HCT116 (cell line): ENCODE data around the gene DNAJB8. TPM values are rescaled to one million over a fixed set of nuclear protein-coding genes. Genes with fewer than 3 reads are reported as not detected.

Source experiments
- ATAC-seq: fragments of 200-7000 bp; cut with Tn5 transposase; 2 replicates; pipeline ENCODE4 v1.9.1; 2020; ENCODE audit warnings: mild to moderate bottlenecking, moderate library complexity
- BruUV-seq: library from RNA; stranded (reverse); fragments of 400-500 nt; replicated peaks from 2 replicates; lab custom pipeline; 2021; lab: Mats Ljungman, UMichigan
- CTCF ChIA-PET: fragments of 300-600 bp; sonication (Branson Sonifier 250); formaldehyde crosslinking; loops from one replicate; lab custom pipeline; 2021; ENCODE audit warnings: antibody characterized with exemption; lab: Charles Lee
- POLR2A ChIA-PET: fragments of 300-600, 350-600 bp; sonication (Branson Sonifier 250); formaldehyde crosslinking; loops from one replicate; lab custom pipeline; 2021; ENCODE audit warnings: antibody characterized with exemption; lab: Charles Lee
- RAD21 ChIA-PET, 2 experiments: fragments of 300-600 bp; sonication (Branson Sonifier 250); formaldehyde crosslinking; loops; one replicate each; lab custom pipeline; 2023; ENCODE audit warnings: low total read pairs in 2 of 2; ENCODE audit not compliant: uncharacterized antibody in 2 of 2, unreplicated experiment in 2 of 2, low non-redundant PET in 1 of 2; lab: Charles Lee
- DNase-seq: peaks from one replicate; pipeline ENCODE4 v3.0.0-alpha.2; 2010; ENCODE audit warnings: low read depth, low spot score
- H2AFZ ChIP-seq: fragments of 200-600 bp; shearing (Covaris generic), sonication (generic); 2 replicates; pipeline ENCODE4 v1.6.1; 2017; ENCODE audit warnings: low read depth, mixed run types, mixed read lengths, antibody characterized with exemption, low read length; ENCODE audit not compliant: poor library complexity, severe bottlenecking
- H3K27ac ChIP-seq: 2 replicates; pipeline ENCODE4 v1.5.1; 2012; ENCODE audit warnings: low read depth, low read length
- H3K27me3 ChIP-seq: fragments of 200-600 bp; sonication (generic); 2 replicates; pipeline ENCODE4 v1.6.1; 2016; ENCODE audit warnings: mixed run types, low read length, mixed read lengths; ENCODE audit not compliant: insufficient read depth
- H3K36me3 ChIP-seq, 2 experiments: fragments of 200-500 bp in 1 of 2; fragments of 200-600 bp in 1 of 2; sonication (Bioruptor generic) in 1 of 2; sonication (generic) in 1 of 2; 2 replicates each; pipeline versions ENCODE4 v1.5.1 to v1.6.1; 2014 to 2016; ENCODE audit warnings: low read length in 2 of 2, inconsistent platforms in 1 of 2, mixed read lengths in 1 of 2, mixed run types in 1 of 2; ENCODE audit not compliant: insufficient read depth in 2 of 2, control insufficient read depth in 1 of 2
- H3K4me1 ChIP-seq, 2 experiments: fragments of 200-600 bp in 1 of 2; sonication (generic) in 1 of 2; 2 replicates each; pipeline versions ENCODE4 v1.5.1 to v1.6.1; 2012 to 2017; ENCODE audit warnings: low read length in 2 of 2, inconsistent platforms in 1 of 2, mild to moderate bottlenecking in 1 of 2, mixed read lengths in 1 of 2, mixed run types in 1 of 2, moderate library complexity in 1 of 2; ENCODE audit not compliant: insufficient read depth in 2 of 2, control insufficient read depth in 1 of 2
- H3K4me2 ChIP-seq: fragments of 200-600 bp; sonication (generic); 2 replicates; pipeline ENCODE4 v1.6.1; 2017; ENCODE audit warnings: mixed run types, low read length, mixed read lengths
- H3K4me3 ChIP-seq, 2 experiments: fragments of 200-600 bp in 1 of 2; sonication (generic) in 1 of 2; replicated peaks in 1 of 2; 2 replicates each; pipeline ENCODE4 v1.5.1; 2011 to 2016; ENCODE audit warnings: low read length in 2 of 2, control low read depth in 1 of 2, low read depth in 1 of 2, mild to moderate bottlenecking in 1 of 2, mixed read lengths in 1 of 2, mixed run types in 1 of 2
- H3K79me2 ChIP-seq: fragments of 200-600 bp; sonication (generic); 2 replicates; pipeline ENCODE4 v1.6.1; 2017; ENCODE audit warnings: mild to moderate bottlenecking, mixed run types, low read length, moderate library complexity, mixed read lengths; ENCODE audit not compliant: insufficient read depth
- H3K9ac ChIP-seq: fragments of 200-600 bp; sonication (generic); 2 replicates; pipeline ENCODE4 v1.6.1; 2016; ENCODE audit warnings: low read length, mixed read lengths
- H3K9me2 ChIP-seq: fragments of 200-600 bp; sonication (generic), shearing (Covaris generic); 2 replicates; pipeline ENCODE4 v1.6.1; 2017; ENCODE audit warnings: mixed run types, mild to moderate bottlenecking, moderate library complexity; ENCODE audit not compliant: insufficient read depth
- H3K9me3 ChIP-seq, 2 experiments: fragments of 200-500 bp in 1 of 2; fragments of 200-600 bp in 1 of 2; sonication (Bioruptor generic) in 1 of 2; sonication (generic) in 1 of 2; 2 replicates each; pipeline ENCODE4 v1.6.1; 2014 to 2017; ENCODE audit warnings: low read length in 2 of 2, mixed read lengths in 2 of 2, inconsistent platforms in 1 of 2, low read depth in 1 of 2, mild to moderate bottlenecking in 1 of 2, mixed run types in 1 of 2, moderate library complexity in 1 of 2; ENCODE audit not compliant: control insufficient read depth in 1 of 2, insufficient read depth in 1 of 2
- H4K20me1 ChIP-seq: fragments of 200-600 bp; sonication (generic), shearing (Covaris generic); 2 replicates; pipeline ENCODE4 v1.6.1; 2017; ENCODE audit warnings: mixed run types, mild to moderate bottlenecking, moderate library complexity; ENCODE audit not compliant: insufficient read depth
- CEBPB ChIP-seq: IDR thresholded peaks from 2 replicates; pipeline ENCODE4 v1.6.1; 2012; ENCODE audit warnings: low read depth
- EGR1 ChIP-seq: IDR thresholded peaks from 2 replicates; pipeline ENCODE4 v1.6.1; 2012; ENCODE audit warnings: low read depth
- ELF1 ChIP-seq: IDR thresholded peaks from 2 replicates; pipeline ENCODE4 v1.6.1; 2012; ENCODE audit warnings: low read depth, borderline replicate concordance
- EZH2 ChIP-seq: fragments of 200-600 bp; sonication (generic); IDR thresholded peaks from 2 replicates; pipeline ENCODE4 v1.6.1; 2017; ENCODE audit warnings: antibody characterized with exemption, mixed run types
- EZH2phosphoT487 ChIP-seq: fragments of 200-600 bp; IDR thresholded peaks from 2 replicates; pipeline ENCODE4 v1.6.1; 2018; ENCODE audit warnings: antibody characterized with exemption, borderline replicate concordance
- FOSL1 ChIP-seq: IDR thresholded peaks from 2 replicates; pipeline ENCODE4 v1.6.1; 2012; ENCODE audit warnings: low read depth
- JUND ChIP-seq: IDR thresholded peaks from 2 replicates; pipeline ENCODE4 v1.6.1; 2012
- SIN3A ChIP-seq: IDR thresholded peaks from 2 replicates; pipeline ENCODE4 v1.6.1; 2012; ENCODE audit warnings: low read depth
- SP1 ChIP-seq: IDR thresholded peaks from 2 replicates; pipeline ENCODE4 v1.6.1; 2012; ENCODE audit warnings: low read depth
- SRF ChIP-seq: IDR thresholded peaks from 2 replicates; pipeline ENCODE4 v1.6.1; 2012; ENCODE audit warnings: low read depth
- YY1 ChIP-seq: IDR thresholded peaks from 2 replicates; pipeline ENCODE4 v1.6.1; 2011; ENCODE audit warnings: low read length, low read depth, moderate library complexity, mild to moderate bottlenecking; ENCODE audit not compliant: insufficient replicate concordance; ENCODE audit errors: extremely low read depth
- ZFX ChIP-seq: fragments of 450-650 bp; IDR thresholded peaks from 2 replicates; pipeline ENCODE4 v1.6.1; 2017
- intact Hi-C: fragments of 100-400 bp; cut with micrococcal nuclease; formaldehyde crosslinking; loops from 2 replicates; pipeline ENCODE4 v1.10.0; 2022
- total RNA-seq: library from RNA; stranded (reverse); gene quantifications from one replicate; pipeline ENCODE4 v1.2.1, GENCODE V29; 2021; ENCODE audit not compliant: unreplicated experiment
- TF ChIP-seq, protein P1 (sequence below): IDR thresholded peaks from 2 replicates; pipeline ENCODE4 v1.6.1; 2011; ENCODE audit warnings: mild to moderate bottlenecking, low read length, moderate library complexity; ENCODE audit not compliant: insufficient replicate concordance; ENCODE audit errors: extremely low read depth
- TF ChIP-seq, protein P2 (sequence below): IDR thresholded peaks from 2 replicates; pipeline ENCODE4 v1.6.1; 2012; ENCODE audit warnings: low read depth
- TF ChIP-seq, protein P3 (sequence below), 3 experiments: fragments of 200-600 bp in 1 of 3; sonication (generic) in 1 of 3; IDR thresholded peaks in 2 of 3; conservative IDR thresholded peaks in 1 of 3; 2 replicates each; pipeline ENCODE4 v1.5.1; 2012 to 2017; ENCODE audit warnings: low read depth in 2 of 3, low read length in 2 of 3, antibody characterized with exemption in 1 of 3, borderline replicate concordance in 1 of 3, control low read depth in 1 of 3, mild to moderate bottlenecking in 1 of 3, mixed read lengths in 1 of 3, mixed run types in 1 of 3, moderate library complexity in 1 of 3; ENCODE audit not compliant: insufficient read depth in 1 of 3
- TF ChIP-seq, protein P4 (sequence below): IDR thresholded peaks from 2 replicates; pipeline ENCODE4 v1.6.1; 2012
- TF ChIP-seq, protein P5 (sequence below): IDR thresholded peaks from 2 replicates; pipeline ENCODE4 v1.6.1; 2012

Gene DNAJB8
- total RNA-seq, 1 experiment from 2014 or later = not detected

DNA sequence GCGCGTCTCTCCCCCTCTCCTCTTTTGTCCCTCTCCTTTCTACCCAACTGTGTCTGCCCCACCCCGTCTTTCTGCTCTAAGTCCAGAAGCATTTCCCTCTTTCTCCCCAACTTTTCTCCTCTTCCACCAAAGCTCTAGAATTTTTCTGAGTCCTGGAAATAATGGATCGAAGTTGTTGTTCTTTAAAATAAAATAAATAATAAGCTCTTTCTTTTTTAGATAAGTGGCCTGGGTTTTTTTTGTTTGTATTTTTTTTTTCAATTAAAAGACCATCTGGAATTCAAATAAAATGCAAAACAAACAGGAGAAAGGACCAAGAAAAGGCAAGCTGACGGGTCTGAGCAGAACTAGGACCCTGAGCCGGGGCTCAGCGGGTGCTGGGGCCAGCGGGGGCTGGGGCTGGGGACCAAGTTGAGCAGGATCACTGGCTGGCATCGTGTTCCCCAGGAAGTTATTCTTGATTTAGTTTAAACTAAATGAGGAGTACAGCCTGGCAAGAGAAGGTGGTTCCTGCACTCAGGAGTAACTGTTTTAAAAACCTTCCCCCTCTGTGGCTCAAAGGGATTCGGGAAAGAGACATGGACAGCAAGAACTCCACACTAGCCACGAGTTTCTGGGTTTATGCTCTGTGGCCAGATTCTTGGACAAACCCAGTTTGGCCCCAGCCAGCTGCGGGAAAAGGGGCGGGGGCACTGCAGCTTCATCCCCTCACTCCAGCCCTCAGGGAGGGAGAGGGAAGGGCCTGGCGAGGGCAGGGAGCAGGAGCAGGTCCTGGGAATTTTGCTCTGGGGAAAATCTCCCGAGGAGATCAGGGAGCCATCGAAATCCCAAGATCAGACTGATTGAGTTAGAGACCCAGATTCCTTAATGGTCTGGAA lies 18.0 kb upstream of the DNAJB8 start:
- H3K27ac ChIP-seq = no peak overlapping the region

More for the DNA sequence above, 18.0 kb upstream of the DNAJB8 start:
- TSS peak; percentile 24 for BruUV-seq
- no peak for TF ChIP-seq CEBPB
- TF ChIP-seq ZFX = no peak
- TF ChIP-seq ELF1 = no peak
- TF ChIP-seq, protein P1, sequence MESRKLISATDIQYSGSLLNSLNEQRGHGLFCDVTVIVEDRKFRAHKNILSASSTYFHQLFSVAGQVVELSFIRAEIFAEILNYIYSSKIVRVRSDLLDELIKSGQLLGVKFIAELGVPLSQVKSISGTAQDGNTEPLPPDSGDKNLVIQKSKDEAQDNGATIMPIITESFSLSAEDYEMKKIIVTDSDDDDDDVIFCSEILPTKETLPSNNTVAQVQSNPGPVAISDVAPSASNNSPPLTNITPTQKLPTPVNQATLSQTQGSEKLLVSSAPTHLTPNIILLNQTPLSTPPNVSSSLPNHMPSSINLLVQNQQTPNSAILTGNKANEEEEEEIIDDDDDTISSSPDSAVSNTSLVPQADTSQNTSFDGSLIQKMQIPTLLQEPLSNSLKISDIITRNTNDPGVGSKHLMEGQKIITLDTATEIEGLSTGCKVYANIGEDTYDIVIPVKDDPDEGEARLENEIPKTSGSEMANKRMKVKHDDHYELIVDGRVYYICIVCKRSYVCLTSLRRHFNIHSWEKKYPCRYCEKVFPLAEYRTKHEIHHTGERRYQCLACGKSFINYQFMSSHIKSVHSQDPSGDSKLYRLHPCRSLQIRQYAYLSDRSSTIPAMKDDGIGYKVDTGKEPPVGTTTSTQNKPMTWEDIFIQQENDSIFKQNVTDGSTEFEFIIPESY = no peak
- no peak for TF ChIP-seq EZH2phosphoT487
- TF ChIP-seq, protein P2, sequence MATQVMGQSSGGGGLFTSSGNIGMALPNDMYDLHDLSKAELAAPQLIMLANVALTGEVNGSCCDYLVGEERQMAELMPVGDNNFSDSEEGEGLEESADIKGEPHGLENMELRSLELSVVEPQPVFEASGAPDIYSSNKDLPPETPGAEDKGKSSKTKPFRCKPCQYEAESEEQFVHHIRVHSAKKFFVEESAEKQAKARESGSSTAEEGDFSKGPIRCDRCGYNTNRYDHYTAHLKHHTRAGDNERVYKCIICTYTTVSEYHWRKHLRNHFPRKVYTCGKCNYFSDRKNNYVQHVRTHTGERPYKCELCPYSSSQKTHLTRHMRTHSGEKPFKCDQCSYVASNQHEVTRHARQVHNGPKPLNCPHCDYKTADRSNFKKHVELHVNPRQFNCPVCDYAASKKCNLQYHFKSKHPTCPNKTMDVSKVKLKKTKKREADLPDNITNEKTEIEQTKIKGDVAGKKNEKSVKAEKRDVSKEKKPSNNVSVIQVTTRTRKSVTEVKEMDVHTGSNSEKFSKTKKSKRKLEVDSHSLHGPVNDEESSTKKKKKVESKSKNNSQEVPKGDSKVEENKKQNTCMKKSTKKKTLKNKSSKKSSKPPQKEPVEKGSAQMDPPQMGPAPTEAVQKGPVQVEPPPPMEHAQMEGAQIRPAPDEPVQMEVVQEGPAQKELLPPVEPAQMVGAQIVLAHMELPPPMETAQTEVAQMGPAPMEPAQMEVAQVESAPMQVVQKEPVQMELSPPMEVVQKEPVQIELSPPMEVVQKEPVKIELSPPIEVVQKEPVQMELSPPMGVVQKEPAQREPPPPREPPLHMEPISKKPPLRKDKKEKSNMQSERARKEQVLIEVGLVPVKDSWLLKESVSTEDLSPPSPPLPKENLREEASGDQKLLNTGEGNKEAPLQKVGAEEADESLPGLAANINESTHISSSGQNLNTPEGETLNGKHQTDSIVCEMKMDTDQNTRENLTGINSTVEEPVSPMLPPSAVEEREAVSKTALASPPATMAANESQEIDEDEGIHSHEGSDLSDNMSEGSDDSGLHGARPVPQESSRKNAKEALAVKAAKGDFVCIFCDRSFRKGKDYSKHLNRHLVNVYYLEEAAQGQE = no peak
- TF ChIP-seq YY1 = no peak
- TF ChIP-seq SP1 = no peak
- TF ChIP-seq SIN3A = no peak
- TF ChIP-seq, protein P3, sequence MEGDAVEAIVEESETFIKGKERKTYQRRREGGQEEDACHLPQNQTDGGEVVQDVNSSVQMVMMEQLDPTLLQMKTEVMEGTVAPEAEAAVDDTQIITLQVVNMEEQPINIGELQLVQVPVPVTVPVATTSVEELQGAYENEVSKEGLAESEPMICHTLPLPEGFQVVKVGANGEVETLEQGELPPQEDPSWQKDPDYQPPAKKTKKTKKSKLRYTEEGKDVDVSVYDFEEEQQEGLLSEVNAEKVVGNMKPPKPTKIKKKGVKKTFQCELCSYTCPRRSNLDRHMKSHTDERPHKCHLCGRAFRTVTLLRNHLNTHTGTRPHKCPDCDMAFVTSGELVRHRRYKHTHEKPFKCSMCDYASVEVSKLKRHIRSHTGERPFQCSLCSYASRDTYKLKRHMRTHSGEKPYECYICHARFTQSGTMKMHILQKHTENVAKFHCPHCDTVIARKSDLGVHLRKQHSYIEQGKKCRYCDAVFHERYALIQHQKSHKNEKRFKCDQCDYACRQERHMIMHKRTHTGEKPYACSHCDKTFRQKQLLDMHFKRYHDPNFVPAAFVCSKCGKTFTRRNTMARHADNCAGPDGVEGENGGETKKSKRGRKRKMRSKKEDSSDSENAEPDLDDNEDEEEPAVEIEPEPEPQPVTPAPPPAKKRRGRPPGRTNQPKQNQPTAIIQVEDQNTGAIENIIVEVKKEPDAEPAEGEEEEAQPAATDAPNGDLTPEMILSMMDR (IDR thresholded peaks at IDR 0.05 in 2 of 3, conservative IDR thresholded peaks at IDR 0.05 in 1 of 3; ENCODE audit: borderline replicate concordance in 1 of 3, insufficient read depth in 1 of 3, low read depth in 2 of 3, low read length in 2 of 3) = no peak
- no peak for TF ChIP-seq EZH2
- TF ChIP-seq SRF = no peak
- TF ChIP-seq, protein P4, sequence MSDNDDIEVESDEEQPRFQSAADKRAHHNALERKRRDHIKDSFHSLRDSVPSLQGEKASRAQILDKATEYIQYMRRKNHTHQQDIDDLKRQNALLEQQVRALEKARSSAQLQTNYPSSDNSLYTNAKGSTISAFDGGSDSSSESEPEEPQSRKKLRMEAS = no peak
- TF ChIP-seq JUND = no peak
- TF ChIP-seq, protein P5, sequence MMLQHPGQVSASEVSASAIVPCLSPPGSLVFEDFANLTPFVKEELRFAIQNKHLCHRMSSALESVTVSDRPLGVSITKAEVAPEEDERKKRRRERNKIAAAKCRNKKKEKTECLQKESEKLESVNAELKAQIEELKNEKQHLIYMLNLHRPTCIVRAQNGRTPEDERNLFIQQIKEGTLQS = no peak
- TF ChIP-seq EGR1 = no peak
- no peak for TF ChIP-seq FOSL1
- ATAC-seq (no peak), DNase-seq (no peak)
- Histone ChIP-seq H3K36me3 (peaks cover 0 to 16% of the 10 kb centered on the region in 2 experiments; a peak in 2 of 4 replicates), H3K79me2 (peaks cover 17% of the 10 kb centered on the region; the same call in 1 of the 2 replicates), H3K27me3 (no peaks in the 10 kb centered on the region), H3K9ac (no peak overlapping the region), H4K20me1 (no peaks in the 10 kb centered on the region), H3K9me3 (no peaks in the 10 kb centered on the region), H3K4me3 (no peak overlapping the region), H3K9me2 (no peaks in the 10 kb centered on the region), H3K4me1 (peaks cover 3 to 19% of the 10 kb centered on the region in 2 experiments; a peak in 2 of 4 replicates), H3K4me2 (no peak overlapping the region), H2AFZ (no peak overlapping the region)
- ChIA-PET CTCF (no interaction called here), POLR2A (no interaction called here), RAD21 (no interaction called here)
- intact Hi-C loops = loop anchor here (5.0 kb wide), 1 partner anchor 67 kb away; no protein-coding TSS in a partner anchor
